ENCODE results near the gene ACTA1.

GRCh38 chr1:229410692-229411433 lies 23.0 kb downstream of the ACTA1 start:
- TF ChIP-seq ZBTB33 (IDR thresholded peaks at IDR 0.05) (no peak), CTCF (IDR thresholded peaks at IDR 0.05; ENCODE audit: low read depth, low read length, missing input control) (no peak), RAD21 (IDR thresholded peaks at IDR 0.05) (no peak), JUND (IDR thresholded peaks at IDR 0.05) (no peak), EGR1 (IDR thresholded peaks at IDR 0.05; ENCODE audit: low read depth in 2 of 2) (no peak), YY1 (IDR thresholded peaks at IDR 0.05) (no peak), GABPA (IDR thresholded peaks at IDR 0.05 in 1 of 2, conservative IDR thresholded peaks at IDR 0.05 in 1 of 2) (no peak), ATF3 (IDR thresholded peaks at IDR 0.05) (no peak), MAX (IDR thresholded peaks at IDR 0.05) (no peak)
